ENCODE results near the gene SVIL. TPM values are rescaled to one million over a fixed set of nuclear protein-coding genes. Genes with fewer than 3 reads are reported as not detected.

The SVIL gene
- total RNA-seq (2021) (166 and 171 TPM in 2 replicates), Bru-seq, nascent RNA (percentile 96 among the genes with signal in this experiment), BruChase-seq, experiment 1, labeled RNA remaining after a 2-hour chase (percentile 94 among the genes with signal in this experiment), BruChase-seq, experiment 2, labeled RNA remaining after a 6-hour chase (percentile 85 among the genes with signal in this experiment)
- long read RNA-seq, full-length matches to known transcripts, result 2 of 69 reads
- long read RNA-seq, partial matches to known transcripts, result 33 of 69 reads
- long read RNA-seq, other reads (novel, unspliced or antisense), result 34 of 69 reads

- Histone ChIP-seq H3K4me1 (replicated peaks; ENCODE audit: insufficient read depth) (peaks cover 67% of the 10 kb centered on the region), H3K27me3 (ENCODE audit: insufficient read depth, low read depth) (no peaks in the 10 kb centered on the region), H3K4me2 (peak within 1 kb of the TSS; percentile 36), H2AFZ (no peak within 1 kb of the TSS), H3K79me2 (ENCODE audit: low read depth) (peaks cover 62% of the 10 kb centered on the region), H3K27ac (peak within 1 kb of the TSS; percentile 35; the same call in 1 of the 2 replicates), H4K20me1 (ENCODE audit: insufficient read depth) (no peaks in the 10 kb centered on the region), H3K9me2 (ENCODE audit: insufficient read depth) (no peaks in the 10 kb centered on the region), H3K9me3 (ENCODE audit: insufficient read depth, low read depth) (no peaks in the 10 kb centered on the region), H3K4me3 (no peak within 1 kb of the TSS), H3K36me3 (ENCODE audit: low read depth) (peaks cover 3% of the 10 kb centered on the region; the same call in 1 of the 2 replicates), H3F3A (ENCODE audit: insufficient read depth, low read depth) (peaks cover 32% of the 10 kb centered on the region)
- intact Hi-C loops (cut with micrococcal nuclease; ENCODE audit: unreplicated experiment), result loop anchor here (5.0 kb wide), 1 partner anchor 177 kb away; no protein-coding TSS in a partner anchor
- ChIA-PET POLR2A (ENCODE audit: unreplicated experiment) (no interaction called here), CTCF (no interaction called here)
- no peak for DNase-seq
- no TSS peak for BruUV-seq (replicated peaks)
- TF ChIP-seq EZH2 (IDR thresholded peaks at IDR 0.05; ENCODE audit: low read depth), result no peak
- TF ChIP-seq CTCF (conservative IDR thresholded peaks at IDR 0.05), result no peak
These were observed at the start of gene SVIL for GRCh38 chr10:29634764-29635625. TSS of gene SVIL (minus strand) at chr10:29634971. CDS start at chr10:29555058, 79,913 bp downstream.

- CTCF ChIA-PET, result no interaction called here
- Histone ChIP-seq H3K9me2 (ENCODE audit: insufficient read depth) (no peaks in the 10 kb centered on the region), H3K4me3 (no peak overlapping the region), H4K20me1 (ENCODE audit: insufficient read depth) (no peaks in the 10 kb centered on the region), H2AFZ (no peak overlapping the region), H3K27ac (no peak overlapping the region), H3K4me1 (replicated peaks; ENCODE audit: insufficient read depth) (no peaks in the 10 kb centered on the region), H3K36me3 (ENCODE audit: low read depth) (peaks cover 12% of the 10 kb centered on the region; the same call in 1 of the 2 replicates), H3K79me2 (ENCODE audit: low read depth) (peaks cover 12% of the 10 kb centered on the region), H3K9me3 (ENCODE audit: insufficient read depth, low read depth) (no peaks in the 10 kb centered on the region), H3K27me3 (ENCODE audit: insufficient read depth, low read depth) (no peaks in the 10 kb centered on the region), H3K4me2 (no peak overlapping the region), H3F3A (ENCODE audit: insufficient read depth, low read depth) (no peaks in the 10 kb centered on the region)
- POLR2A ChIA-PET (ENCODE audit: unreplicated experiment), result interaction anchor here (0.6 kb wide), 1 partner anchor 91 kb away, joined by 3 read pairs; no protein-coding TSS in a partner anchor
- no TSS peak for BruUV-seq (replicated peaks)
- intact Hi-C loops (cut with micrococcal nuclease; ENCODE audit: unreplicated experiment), result no loop called here
- TF ChIP-seq EZH2 (IDR thresholded peaks at IDR 0.05; ENCODE audit: low read depth), result no peak
- no peak for TF ChIP-seq CTCF (conservative IDR thresholded peaks at IDR 0.05)
- DNase-seq, result no peak
These were observed 47.1 kb upstream of the SVIL start for GRCh38 chr10:29681676-29682448.

GRCh38 chr10:29680091-29680490, 45.3 kb upstream of the SVIL start:
- POLR2A ChIA-PET (ENCODE audit: unreplicated experiment), result no interaction called here
- Histone ChIP-seq H3K36me3 (ENCODE audit: low read depth) (0 out of 2 replicates have a peak, but pooled peaks cover 9% of the 10 kb centered on the region), H4K20me1 (ENCODE audit: insufficient read depth) (no peaks in the 10 kb centered on the region), H3K27ac (no peak overlapping the region), H3K4me1 (replicated peaks; ENCODE audit: insufficient read depth) (no peaks in the 10 kb centered on the region), H3K9me3 (ENCODE audit: insufficient read depth, low read depth) (no peaks in the 10 kb centered on the region), H2AFZ (no peak overlapping the region), H3K79me2 (ENCODE audit: low read depth) (peaks cover 18% of the 10 kb centered on the region), H3K4me2 (no peak overlapping the region), H3K27me3 (ENCODE audit: insufficient read depth, low read depth) (no peaks in the 10 kb centered on the region), H3K4me3 (no peak overlapping the region), H3F3A (ENCODE audit: insufficient read depth, low read depth) (no peaks in the 10 kb centered on the region), H3K9me2 (ENCODE audit: insufficient read depth) (no peaks in the 10 kb centered on the region)
- no peak for DNase-seq
- no TSS peak for BruUV-seq (replicated peaks)
- intact Hi-C loops (cut with micrococcal nuclease; ENCODE audit: unreplicated experiment), result no loop called here
- TF ChIP-seq EZH2 (IDR thresholded peaks at IDR 0.05; ENCODE audit: low read depth), result no peak
- TF ChIP-seq CTCF (conservative IDR thresholded peaks at IDR 0.05), result no peak
- CTCF ChIA-PET, result no interaction called here
